OCI-LY3 (cell line): Measurements from ENCODE around the gene DDIT3.

Experiments
- CTCF ChIP-seq: fragments of 200-600, 300-600 bp; sonication (generic); IDR thresholded peaks from 2 replicates; pipeline ENCODE4 v1.5.1; 2014; ENCODE audit warnings: antibody characterized with exemption, low read length, low read depth
- EZH2phosphoT487 ChIP-seq: fragments of 200-600 bp; shearing (Covaris generic); IDR thresholded peaks from 2 replicates; pipeline ENCODE4 v1.6.1; 2018; ENCODE audit warnings: antibody characterized with exemption, mixed run types, low read depth

DNA sequence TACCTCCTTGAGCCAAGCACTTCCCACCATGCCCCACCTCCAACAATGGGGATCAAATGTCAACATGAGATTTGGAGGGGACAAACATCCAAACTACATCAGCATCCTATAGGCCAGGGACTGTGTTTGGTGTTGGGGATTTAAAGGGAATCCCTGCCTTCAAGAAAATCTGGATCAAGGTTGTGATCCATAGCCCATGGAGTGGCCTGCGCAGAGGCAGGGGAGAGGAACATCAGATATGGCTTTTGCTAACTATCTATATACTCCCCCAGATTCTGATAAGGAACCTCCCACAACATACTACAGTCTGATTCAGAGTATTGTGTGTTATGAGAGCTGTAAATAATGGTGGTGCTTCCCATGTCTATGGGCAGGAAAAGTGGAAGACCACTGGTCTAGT is 34.6 kb upstream of the DDIT3 start:
- TF ChIP-seq CTCF: no peak
- TF ChIP-seq EZH2phosphoT487: no peak
